GM19397 (cell line): ENCODE measurements around the gene GORASP2.

Experiments
- ATAC-seq: cut with Tn5 transposase; IDR thresholded peaks from one replicate; pipeline ENCODE4 v1.9.1; 2021; ENCODE audit warnings: mild to moderate bottlenecking, moderate library complexity; ENCODE audit not compliant: unreplicated experiment

The GORASP2 gene

GRCh38 chr2:170922634-170923494 is 6.2 kb upstream of the GORASP2 start:
- ATAC-seq = no peak

- no peak for ATAC-seq
Measured at GRCh38 chr2:170923799-170924198, 5.3 kb upstream of the GORASP2 start.

GRCh38 chr2:170924969-170925368 is 4.1 kb upstream of the GORASP2 start:
- ATAC-seq = no peak

GRCh38 chr2:170925923-170926322 is 3.1 kb upstream of the GORASP2 start:
- no peak for ATAC-seq

- ATAC-seq = no peak
Measured at GRCh38 chr2:170926743-170927297, 2.2 kb upstream of the GORASP2 start.

GRCh38 chr2:170928036-170928823 is 823 bp upstream of the GORASP2 start:
- no peak for ATAC-seq

GRCh38 chr2:170929686-170930050 is 615 bp downstream of the GORASP2 start:
- peak; percentile 8 for ATAC-seq

GRCh38 chr2:170930131-170930990 is 1.3 kb downstream of the GORASP2 start:
- ATAC-seq = no peak

GRCh38 chr2:170930991-170931266 is 1.9 kb downstream of the GORASP2 start:
- ATAC-seq = no peak

GRCh38 chr2:170932166-170932565 is 3.1 kb downstream of the GORASP2 start:
- ATAC-seq = no peak

GRCh38 chr2:170932948-170933347 is 3.9 kb downstream of the GORASP2 start:
- no peak for ATAC-seq

GRCh38 chr2:170937709-170938379 is 8.8 kb downstream of the GORASP2 start:
- no peak for ATAC-seq

GRCh38 chr2:170940066-170940465 is 11.0 kb downstream of the GORASP2 start:
- ATAC-seq = no peak

GRCh38 chr2:170942615-170943014 is 13.6 kb downstream of the GORASP2 start:
- ATAC-seq = no peak

GRCh38 chr2:170943041-170943440 is 14.0 kb downstream of the GORASP2 start:
- ATAC-seq = no peak

GRCh38 chr2:170943596-170943995 is 14.5 kb downstream of the GORASP2 start:
- ATAC-seq = no peak

GRCh38 chr2:170944545-170944944 is 15.5 kb downstream of the GORASP2 start:
- ATAC-seq = no peak

- ATAC-seq = no peak
Measured at GRCh38 chr2:170949415-170949814, 20.4 kb downstream of the GORASP2 start.

- ATAC-seq = peak; percentile 76
Measured at GRCh38 chr2:170950221-170950761, 21.2 kb downstream of the GORASP2 start.

GRCh38 chr2:170953941-170954340 is 24.9 kb downstream of the GORASP2 start:
- no peak for ATAC-seq
